H1 (cell line): ENCODE results near the gene IL17RA. TPM values are rescaled to one million over a fixed set of nuclear protein-coding genes. Genes with fewer than 3 reads are reported as not detected.

Experiments
- CTCF ChIA-PET: fragments of 300-600 bp; sonication (Branson Sonifier 250); formaldehyde crosslinking; loops from one replicate; lab custom pipeline; 2021; ENCODE audit not compliant: partially characterized antibody; lab: Charles Lee
- POLR2A ChIA-PET: fragments of 300-600 bp; sonication (Branson Sonifier 250); formaldehyde crosslinking; loops from one replicate; lab custom pipeline; 2021; ENCODE audit warnings: inconsistent platforms; ENCODE audit not compliant: partially characterized antibody; lab: Charles Lee
- DNase-seq, 2 experiments: peaks; one replicate each; pipeline versions ENCODE4 v3.0.0 to v3.0.0-alpha.2; 2010 to 2022; ENCODE audit warnings: low spot score in 2 of 2, low read depth in 1 of 2, mixed read lengths in 1 of 2
- FAIRE-seq: peaks from 2 replicates; lab custom pipeline; 2011; peaks lifted over from hg19 to GRCh38; lab: Jason Lieb, UNC
- H2AFZ ChIP-seq: 2 replicates; pipeline ENCODE4 v1.8.1; 2012; ENCODE audit warnings: low read length, inconsistent platforms
- H2AK5ac ChIP-seq: 2 replicates; pipeline ENCODE4 v1.6.1; 2013; ENCODE audit warnings: low read depth, low read length
- H2BK120ac ChIP-seq: replicated peaks from 2 replicates; pipeline ENCODE3; 2013; ENCODE audit warnings: low read depth, low read length, inconsistent platforms
- H2BK12ac ChIP-seq: 2 replicates; pipeline ENCODE4 v1.6.1; 2013; ENCODE audit warnings: low read depth, low read length
- H2BK15ac ChIP-seq: 2 replicates; pipeline ENCODE4 v1.6.1; 2013; ENCODE audit warnings: low read length
- H2BK20ac ChIP-seq: 2 replicates; pipeline ENCODE4 v1.6.1; 2013; ENCODE audit warnings: low read length
- H2BK5ac ChIP-seq: 2 replicates; pipeline ENCODE4 v1.6.1; 2013; ENCODE audit warnings: low read depth, low read length
- H3K14ac ChIP-seq: 2 replicates; pipeline ENCODE4 v1.6.1; 2013; ENCODE audit warnings: inconsistent platforms; ENCODE audit not compliant: insufficient read length
- H3K18ac ChIP-seq: 2 replicates; pipeline ENCODE4 v1.6.1; 2013; ENCODE audit warnings: low read length; ENCODE audit errors: extremely low read depth
- H3K23ac ChIP-seq: 2 replicates; pipeline ENCODE4 v1.6.1; 2013; ENCODE audit warnings: inconsistent platforms; ENCODE audit not compliant: insufficient read length
- H3K23me2 ChIP-seq: 2 replicates; pipeline ENCODE4 v1.6.1; 2013; ENCODE audit warnings: low read depth, low read length
- H3K27ac ChIP-seq: 2 replicates; pipeline ENCODE4 v1.6.1; 2011; ENCODE audit warnings: low read depth, low read length, inconsistent platforms
- H3K27me3 ChIP-seq, 4 experiments: replicated peaks in 1 of 4; 1 replicate in 1 of 4; 2 replicates in 3 of 4; pipeline versions ENCODE4 v1.6.1 to v1.8.1; 2011 to 2013; ENCODE audit warnings: low read length in 3 of 4, mild to moderate bottlenecking in 3 of 4, inconsistent platforms in 2 of 4, mixed read lengths in 2 of 4, moderate library complexity in 1 of 4; ENCODE audit not compliant: control insufficient read depth in 3 of 4, insufficient read depth in 3 of 4; ENCODE audit errors: extremely low read depth in 1 of 4
- H3K36me3 ChIP-seq, 4 experiments: 2 replicates each; pipeline versions ENCODE4 v1.6.1 to v1.8.1; 2011 to 2013; ENCODE audit warnings: mild to moderate bottlenecking in 4 of 4, low read length in 3 of 4, moderate library complexity in 2 of 4, control low read depth in 1 of 4, inconsistent platforms in 1 of 4; ENCODE audit not compliant: insufficient read depth in 4 of 4, control insufficient read depth in 2 of 4
- H3K4ac ChIP-seq: replicated peaks from 2 replicates; pipeline ENCODE3; 2013; ENCODE audit warnings: low read length, low read depth, mixed read lengths, inconsistent platforms; ENCODE audit not compliant: insufficient read length
- H3K4me1 ChIP-seq, 4 experiments: replicated peaks in 1 of 4; 1 replicate in 1 of 4; 2 replicates in 3 of 4; pipeline versions ENCODE4 v1.6.1 to v1.8.1; 2011 to 2013; ENCODE audit warnings: low read length in 3 of 4, inconsistent platforms in 2 of 4, mixed read lengths in 1 of 4; ENCODE audit not compliant: insufficient read depth in 4 of 4, control insufficient read depth in 3 of 4
- H3K4me2 ChIP-seq, 2 experiments: 2 replicates each; pipeline versions ENCODE4 v1.6.1 to v1.8.1; 2011 to 2013; ENCODE audit warnings: low read depth in 2 of 2, low read length in 2 of 2, control low read depth in 1 of 2, inconsistent platforms in 1 of 2, mild to moderate bottlenecking in 1 of 2; ENCODE audit not compliant: insufficient read depth in 1 of 2
- H3K4me3 ChIP-seq, 4 experiments: fragments of 200-600, 300-600 bp in 1 of 4; sonication (generic), shearing (Covaris generic), sonication (Bioruptor Twin) in 1 of 4; 2 replicates each; pipeline versions ENCODE4 v1.5.1 to v1.8.1; 2011 to 2016; ENCODE audit warnings: low read length in 4 of 4, low read depth in 3 of 4, control low read depth in 2 of 4, inconsistent platforms in 2 of 4, mild to moderate bottlenecking in 2 of 4, mixed read lengths in 1 of 4, moderate library complexity in 1 of 4; ENCODE audit not compliant: insufficient read depth in 2 of 4; ENCODE audit errors: extremely low read depth in 1 of 4
- H3K56ac ChIP-seq: replicated peaks from 2 replicates; pipeline ENCODE3; 2013; ENCODE audit warnings: low read depth, mild to moderate bottlenecking, mixed read lengths, low read length, inconsistent platforms; ENCODE audit not compliant: insufficient read length
- H3K79me1 ChIP-seq: 2 replicates; pipeline ENCODE4 v1.6.1; 2013; ENCODE audit warnings: low read depth, low read length, control low read depth
- H3K79me2 ChIP-seq, 2 experiments: 2 replicates each; pipeline versions ENCODE4 v1.6.1 to v1.8.1; 2012 to 2013; ENCODE audit warnings: low read length in 2 of 2, mild to moderate bottlenecking in 2 of 2, inconsistent platforms in 1 of 2; ENCODE audit not compliant: insufficient read depth in 2 of 2, control insufficient read depth in 1 of 2
- H3K9ac ChIP-seq, 4 experiments: replicated peaks in 1 of 4; 1 replicate in 1 of 4; 2 replicates in 3 of 4; pipeline versions ENCODE4 v1.6.1 to v1.8.1; 2011 to 2013; ENCODE audit warnings: low read depth in 3 of 4, low read length in 3 of 4, control low read depth in 2 of 4, mild to moderate bottlenecking in 2 of 4, moderate library complexity in 2 of 4, inconsistent platforms in 1 of 4; ENCODE audit errors: extremely low read depth in 1 of 4
- H3K9me3 ChIP-seq, 2 experiments: 2 replicates each; pipeline versions ENCODE4 v1.6.1 to v1.8.1; 2012 to 2013; ENCODE audit warnings: mild to moderate bottlenecking in 2 of 2, moderate library complexity in 2 of 2, control low read depth in 1 of 2, inconsistent platforms in 1 of 2, low read depth in 1 of 2, low read length in 1 of 2, mixed read lengths in 1 of 2; ENCODE audit not compliant: insufficient read depth in 2 of 2
- H4K20me1 ChIP-seq, 2 experiments: replicated peaks in 1 of 2; 2 replicates each; pipeline versions ENCODE3 to v1.8.1; 2011 to 2013; ENCODE audit warnings: inconsistent platforms in 2 of 2, low read length in 2 of 2, mild to moderate bottlenecking in 1 of 2; ENCODE audit not compliant: insufficient read depth in 2 of 2, control insufficient read depth in 1 of 2
- H4K5ac ChIP-seq: 2 replicates; pipeline ENCODE4 v1.6.1; 2013; ENCODE audit warnings: low read length, low read depth, mixed read lengths, inconsistent platforms; ENCODE audit not compliant: insufficient read length
- H4K8ac ChIP-seq: 2 replicates; pipeline ENCODE4 v1.8.0; 2013; ENCODE audit warnings: mild to moderate bottlenecking, moderate library complexity, low read length, inconsistent platforms; ENCODE audit not compliant: insufficient read depth; ENCODE audit errors: extremely low read depth
- H4K91ac ChIP-seq: replicated peaks from 2 replicates; pipeline ENCODE3; 2013; ENCODE audit warnings: low read length, mixed read lengths, inconsistent platforms; ENCODE audit not compliant: insufficient read length
- ASH2L ChIP-seq: fragments of 200-600, 300-600 bp; sonication (generic); IDR thresholded peaks from one replicate; pipeline ENCODE4 v1.7.1; 2017; ENCODE audit warnings: low read length
- BACH1 ChIP-seq: IDR thresholded peaks from 2 replicates; pipeline ENCODE4 v1.6.1; 2012; ENCODE audit warnings: low read length, improper control_type of control experiment
- CTCF ChIP-seq, 3 experiments: IDR thresholded peaks; 1 replicate in 2 of 3; 2 replicates in 1 of 3; pipeline versions ENCODE4 v1.5.1 to v1.6.1; 2011; ENCODE audit warnings: low read length in 3 of 3, mild to moderate bottlenecking in 3 of 3, inconsistent platforms in 2 of 3, low read depth in 1 of 3, moderate library complexity in 1 of 3; ENCODE audit not compliant: insufficient read depth in 1 of 3; ENCODE audit errors: control extremely low read depth in 1 of 3
- HDAC6 ChIP-seq: IDR thresholded peaks from one replicate; pipeline ENCODE4 v1.7.1; 2012; ENCODE audit warnings: low read depth, mild to moderate bottlenecking, inconsistent platforms, low read length, moderate library complexity
- KDM5A ChIP-seq: fragments of 200-600 bp; IDR thresholded peaks from 2 replicates; pipeline ENCODE4 v1.7.1; 2012; ENCODE audit warnings: mild to moderate bottlenecking, low read length, inconsistent platforms, mixed read lengths
- NRF1 ChIP-seq: IDR thresholded peaks from 2 replicates; pipeline ENCODE4 v1.6.1; 2011; ENCODE audit warnings: mild to moderate bottlenecking, low read depth, low read length, improper control_type of control experiment
- POLR2AphosphoS5 ChIP-seq: IDR thresholded peaks from 2 replicates; pipeline ENCODE4 v1.6.1; 2011; ENCODE audit warnings: low read depth, low read length
- RBBP5 ChIP-seq: IDR thresholded peaks from 2 replicates; pipeline ENCODE4 v1.7.1; 2012; ENCODE audit warnings: low read depth, mild to moderate bottlenecking, inconsistent platforms, low read length, moderate library complexity, borderline replicate concordance
- RFX5 ChIP-seq: IDR thresholded peaks from 2 replicates; pipeline ENCODE4 v1.6.1; 2011; ENCODE audit warnings: low read depth, low read length, improper control_type of control experiment, borderline replicate concordance
- SP2 ChIP-seq: IDR thresholded peaks from 2 replicates; pipeline ENCODE4 v1.6.1; 2012; ENCODE audit warnings: mild to moderate bottlenecking, low read length, inconsistent platforms
- SP4 ChIP-seq: IDR thresholded peaks from 2 replicates; pipeline ENCODE4 v1.6.1; 2012; ENCODE audit warnings: low read length, inconsistent platforms
- YY1 ChIP-seq: IDR thresholded peaks from 2 replicates; pipeline ENCODE4 v1.6.1; 2011; ENCODE audit warnings: low read depth, mild to moderate bottlenecking, low read length
- WGBS, 2 experiments: shearing (Covaris generic) in 1 of 2; methylation state at CpG; one replicate each; pipeline versions ENCODE4 v1.1.6 to v1.1.7; 2013 to 2015; ENCODE audit warnings: low lambda C conversion rate in 2 of 2, mixed read lengths in 2 of 2, inconsistent platforms in 1 of 2, low coverage in 1 of 2, missing lambda C conversion rate in 1 of 2; ENCODE audit not compliant: insufficient replicate concordance in 2 of 2, insufficient coverage in 1 of 2, insufficient read length in 1 of 2; ENCODE audit errors: extremely low coverage in 1 of 2, missing lambda C conversion rate in 1 of 2; 5-methylcytosine and 5-hydroxymethylcytosine counted together
- polyA plus RNA-seq, 7 experiments: library from polyadenylated mRNA; depleted of rRNA in 3 of 7; stranded (reverse) in 5 of 7; unstranded in 2 of 7; fragments of >200 nt in 5 of 7; fragments of 200-250 nt in 2 of 7; gene quantifications; 1 replicate in 5 of 7; 2 replicates in 1 of 7; 4 replicates in 1 of 7; pipeline versions ENCODE4 v1.2.1 to v1.2.3, GENCODE V29; 2011 to 2013; ENCODE audit warnings: missing spikeins in 2 of 7, mixed read lengths in 2 of 7
- total RNA-seq: library from RNA; stranded (reverse); fragmentation: NEBNext Ultra II Directional; extraction: Animal tissue kit (Norgen Biotek cat#: 25700); gene quantifications from 2 replicates; pipeline ENCODE4 v1.2.1, GENCODE V29; 2021

The IL17RA gene
- total and polyA plus RNA-seq, 2 of the 8 experiments (the other 6 are each of a cell fraction or from before 2014, with no cell fraction given), result 5.6 to 9.9 TPM

- CTCF ChIA-PET, result interaction anchor here (0.8 to 5.9 kb wide), 15 partner anchors 10 to 471 kb away, joined by 3 to 29 read pairs (median 4); no protein-coding TSS in a partner anchor
- TF ChIP-seq CTCF (IDR thresholded peaks at IDR 0.05; ENCODE audit: control extremely low read depth in 1 of 3, insufficient read depth in 1 of 3, low read depth in 1 of 3, low read length in 3 of 3), result peak in 2 of 3 experiments; percentile 11 to 21; a peak in 2 of 4 replicates
- TF ChIP-seq ASH2L, result no peak
- no peak for TF ChIP-seq SP4
- TF ChIP-seq HDAC6, result no peak
- no peak for TF ChIP-seq SP2
- no peak for TF ChIP-seq BACH1
- no peak for TF ChIP-seq YY1
- TF ChIP-seq NRF1, result no peak
- TF ChIP-seq POLR2AphosphoS5, result no peak
- TF ChIP-seq RBBP5, result peak; percentile 1; the same call in 1 of the 2 replicates
- TF ChIP-seq RFX5, result no peak
- TF ChIP-seq KDM5A, result no peak
These were observed 35.5 kb downstream of the IL17RA start for GRCh38 chr22:17120281-17120680.

More at GRCh38 chr22:17120281-17120680, 35.5 kb downstream of the IL17RA start:
- H3K4me3 ChIP-seq, result peak overlapping the region; percentile 15 to 64 (median 24); a peak in 6 of 8 replicates
- H3K23me2 ChIP-seq, result peaks cover 6% of the 10 kb centered on the region; the same call in 1 of the 2 replicates
- WGBS, 2 experiments, result 6% methylated on average over 6 of the region's 45 CpGs; no CpG with 5 or more reads in 1 of the 2 experiments
- H4K20me1 ChIP-seq, result peaks cover 2 to 7% of the 10 kb centered on the region in 2 experiments
- no peak overlapping the region for H4K91ac ChIP-seq
- no peak overlapping the region for H2BK5ac ChIP-seq
- no peak overlapping the region for H2BK120ac ChIP-seq
- H3K4me1 ChIP-seq, result peaks cover 4 to 17% (median 12%) of the 10 kb centered on the region in 4 experiments
- peaks cover 0 to 4% (median 3%) of the 10 kb centered on the region in 4 experiments; a peak in 4 of 7 replicates for H3K27me3 ChIP-seq
- no peaks in the 10 kb centered on the region for H3K9me3 ChIP-seq
- no peak overlapping the region for H2BK20ac ChIP-seq
- no peaks in the 10 kb centered on the region for H3K36me3 ChIP-seq
- H4K5ac ChIP-seq, result no peak overlapping the region
- DNase-seq, result peak; percentile 46 to 93
- no peak overlapping the region for H3K23ac ChIP-seq
- H3K18ac ChIP-seq, result no peak overlapping the region
- H4K8ac ChIP-seq, result peak overlapping the region; percentile 2; the same call in 1 of the 2 replicates
- H3K4me2 ChIP-seq, result peak overlapping the region; percentile 51 to 97; a peak in 3 of 4 replicates
- no peak overlapping the region for H3K27ac ChIP-seq
- H3K4ac ChIP-seq, result no peak overlapping the region
- H3K79me2 ChIP-seq, result no peaks in the 10 kb centered on the region
- H3K56ac ChIP-seq, result no peak overlapping the region
- H2BK12ac ChIP-seq, result no peak overlapping the region
- no peak overlapping the region for H2BK15ac ChIP-seq
- H3K9ac ChIP-seq, result no peak overlapping the region
- POLR2A ChIA-PET, result interaction anchor here (0.9 to 1.8 kb wide), 5 partner anchors 11 to 40 kb away, joined by 3 to 5 read pairs (median 4); no protein-coding TSS in a partner anchor
- 0 out of 2 replicates have a peak, but pooled peaks cover 4% of the 10 kb centered on the region for H3K79me1 ChIP-seq
- FAIRE-seq, result no peak
- no peak overlapping the region for H2AFZ ChIP-seq
- no peak overlapping the region for H3K14ac ChIP-seq
- no peak overlapping the region for H2AK5ac ChIP-seq
